ENCODE measurements around the gene THRB. TPM values are rescaled to one million over a fixed set of nuclear protein-coding genes. Genes with fewer than 3 reads are reported as not detected.

Gene THRB
- total RNA-seq, 3 donors from 2014 or later = 25.1 to 75.5 (median 59.8) TPM

GRCh38 chr3:24359102-24359501, 135.5 kb downstream of the THRB start:
- intact Hi-C loops (cut with DNase I, micrococcal nuclease) = no loop called here
- DNase-seq = no peak
- ATAC-seq = no peak

GRCh38 chr3:24357635-24358034, 137.0 kb downstream of the THRB start:
- TF ChIP-seq CTCF (IDR thresholded peaks at IDR 0.05) = no peak
- intact Hi-C loops (cut with DNase I, micrococcal nuclease) = no loop called here
- no peaks in the 10 kb centered on the region for H3K4me1 ChIP-seq (ENCODE audit: low read depth)
- ATAC-seq (no peak), DNase-seq (no peak)
- no peaks in the 10 kb centered on the region for H3K9me3 ChIP-seq
- no peaks in the 10 kb centered on the region for H3K36me3 ChIP-seq (ENCODE audit: low read depth)
- no peak overlapping the region for H3K4me3 ChIP-seq

More at GRCh38 chr3:24359102-24359501, 135.5 kb downstream of the THRB start:
- peaks cover 4% of the 10 kb centered on the region for H3K4me1 ChIP-seq (ENCODE audit: low read depth)
- no peaks in the 10 kb centered on the region for H3K9me3 ChIP-seq
- no peak overlapping the region for H3K4me3 ChIP-seq
- H3K36me3 ChIP-seq (ENCODE audit: low read depth) = no peaks in the 10 kb centered on the region
- no peak for TF ChIP-seq CTCF (IDR thresholded peaks at IDR 0.05)

GRCh38 chr3:24355806-24356205, 138.8 kb downstream of the THRB start:
- no peak for DNase-seq
- intact Hi-C loops (cut with DNase I, micrococcal nuclease) = no loop called here
- Histone ChIP-seq H3K36me3 (ENCODE audit: low read depth) (no peaks in the 10 kb centered on the region), H3K4me3 (no peak overlapping the region), H3K4me1 (ENCODE audit: low read depth) (no peaks in the 10 kb centered on the region), H3K9me3 (no peaks in the 10 kb centered on the region)
- no peak for TF ChIP-seq CTCF (IDR thresholded peaks at IDR 0.05)
- no peak for ATAC-seq

GRCh38 chr3:24354230-24354629, 140.4 kb downstream of the THRB start:
- ATAC-seq (no peak), DNase-seq (no peak)
- intact Hi-C loops (cut with DNase I, micrococcal nuclease) = no loop called here
- TF ChIP-seq CTCF (IDR thresholded peaks at IDR 0.05) = no peak
- H3K36me3 ChIP-seq (ENCODE audit: low read depth) = no peaks in the 10 kb centered on the region
- no peaks in the 10 kb centered on the region for H3K9me3 ChIP-seq
- no peaks in the 10 kb centered on the region for H3K4me1 ChIP-seq (ENCODE audit: low read depth)
- no peak overlapping the region for H3K4me3 ChIP-seq

- no peak for TF ChIP-seq CTCF (IDR thresholded peaks at IDR 0.05)
- no peak overlapping the region for H3K4me3 ChIP-seq
- no peaks in the 10 kb centered on the region for H3K4me1 ChIP-seq (ENCODE audit: low read depth)
- H3K36me3 ChIP-seq (ENCODE audit: low read depth) = no peaks in the 10 kb centered on the region
- H3K9me3 ChIP-seq = no peaks in the 10 kb centered on the region
- intact Hi-C loops (cut with DNase I, micrococcal nuclease) = no loop called here
- no peak for ATAC-seq
- no peak for DNase-seq
These were observed 141.6 kb downstream of the THRB start for GRCh38 chr3:24352893-24353553.
